GM21723 (cell line): ENCODE measurements around the gene CARMIL1.
"Not testable (repeated sequence)": the region's sequence is repeated elsewhere in the genome, so short reads cannot be mapped to it uniquely, and the experiment has no call there.

Experiments
- ATAC-seq: cut with Tn5 transposase; IDR thresholded peaks from one replicate; pipeline ENCODE4 v1.9.1; 2021; ENCODE audit warnings: mild to moderate bottlenecking, moderate library complexity; ENCODE audit not compliant: unreplicated experiment

Gene CARMIL1

DNA sequence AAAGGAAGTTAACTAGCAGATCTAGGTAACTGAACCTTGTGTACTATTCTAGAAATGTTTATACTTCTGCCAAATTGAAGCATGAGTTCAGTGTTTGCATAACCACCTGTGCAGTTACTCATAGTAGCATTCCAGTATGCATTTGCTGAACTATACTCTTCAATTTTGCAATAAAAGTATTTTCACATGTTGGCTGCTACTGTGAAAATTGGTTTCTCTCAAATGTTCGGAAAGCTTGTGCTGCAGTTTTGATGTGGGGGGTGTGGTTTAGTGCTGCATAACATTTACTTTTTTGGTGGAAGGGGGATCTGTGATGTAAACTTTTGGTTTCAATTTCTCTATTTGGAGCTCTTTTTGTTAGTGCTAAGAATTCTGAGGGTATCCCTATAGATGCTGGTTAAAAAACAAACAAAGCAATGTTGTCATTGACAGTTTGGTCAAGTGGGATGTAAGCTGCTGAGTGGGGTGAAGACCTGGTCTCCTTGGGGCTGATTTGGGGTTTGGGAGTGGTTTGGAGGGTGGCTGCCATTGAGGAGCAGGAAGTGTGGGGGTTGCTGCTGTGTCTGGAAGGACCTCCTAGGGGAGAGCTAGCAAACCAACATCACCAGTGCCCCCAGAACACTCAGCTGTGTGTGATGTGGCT lies 87.8 kb downstream of the CARMIL1 start:
- ATAC-seq, result peak; percentile 54

DNA sequence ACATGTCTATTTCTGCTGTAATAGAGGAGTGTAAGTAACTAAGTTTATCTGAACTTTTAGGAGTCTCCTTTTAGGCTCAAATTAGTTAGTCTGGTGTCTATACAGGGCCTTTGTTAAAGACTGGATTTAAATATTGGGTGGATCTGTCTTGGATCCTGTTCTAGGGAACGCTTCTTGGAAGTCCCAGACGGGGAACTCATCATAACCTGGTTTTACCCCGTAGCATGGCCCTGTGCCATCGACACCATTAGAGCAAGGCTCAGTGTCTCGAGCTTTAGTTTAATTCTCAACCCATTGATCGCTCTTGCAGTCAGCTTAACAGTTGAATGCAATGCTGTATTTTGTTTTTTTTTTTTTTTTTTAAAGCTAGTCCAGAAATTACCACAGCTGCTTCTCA lies 89.9 kb downstream of the CARMIL1 start:
- no peak for ATAC-seq

DNA sequence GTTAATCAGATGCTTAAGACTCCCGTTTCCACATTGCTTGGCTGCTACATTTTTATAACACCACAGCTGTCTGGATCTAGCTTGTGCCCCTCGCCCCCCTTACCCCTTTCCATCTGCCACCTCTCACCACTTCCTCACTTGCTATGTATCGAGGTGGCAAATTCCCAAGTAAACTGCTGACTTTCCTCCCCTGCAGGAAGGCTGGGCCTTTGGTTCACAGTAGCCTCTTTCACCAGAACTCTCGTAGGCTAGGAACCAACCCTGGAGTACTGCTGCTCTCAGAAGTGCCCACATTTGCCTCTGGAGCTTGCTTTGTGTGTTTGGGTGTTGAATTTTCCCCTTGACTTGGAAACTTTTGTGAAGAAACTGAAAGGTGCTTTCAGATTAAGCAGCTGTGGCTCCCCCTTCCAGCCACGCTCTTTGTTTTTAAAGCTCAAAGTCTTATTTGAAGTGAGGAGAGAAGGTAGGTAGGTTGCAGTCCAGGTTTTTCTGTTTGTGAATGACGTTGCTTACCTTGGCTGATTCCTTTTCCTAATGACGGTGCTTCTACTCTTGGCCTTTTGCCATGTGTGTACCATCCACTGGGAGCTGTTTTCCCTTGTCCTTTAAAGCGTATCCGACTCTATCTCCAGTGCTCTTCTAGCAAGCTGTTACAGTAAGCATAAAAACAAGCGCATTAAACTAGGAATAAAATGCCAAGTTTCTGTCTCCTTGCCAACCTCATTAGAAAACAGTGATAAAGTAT lies 90.4 kb downstream of the CARMIL1 start:
- no peak for ATAC-seq

DNA sequence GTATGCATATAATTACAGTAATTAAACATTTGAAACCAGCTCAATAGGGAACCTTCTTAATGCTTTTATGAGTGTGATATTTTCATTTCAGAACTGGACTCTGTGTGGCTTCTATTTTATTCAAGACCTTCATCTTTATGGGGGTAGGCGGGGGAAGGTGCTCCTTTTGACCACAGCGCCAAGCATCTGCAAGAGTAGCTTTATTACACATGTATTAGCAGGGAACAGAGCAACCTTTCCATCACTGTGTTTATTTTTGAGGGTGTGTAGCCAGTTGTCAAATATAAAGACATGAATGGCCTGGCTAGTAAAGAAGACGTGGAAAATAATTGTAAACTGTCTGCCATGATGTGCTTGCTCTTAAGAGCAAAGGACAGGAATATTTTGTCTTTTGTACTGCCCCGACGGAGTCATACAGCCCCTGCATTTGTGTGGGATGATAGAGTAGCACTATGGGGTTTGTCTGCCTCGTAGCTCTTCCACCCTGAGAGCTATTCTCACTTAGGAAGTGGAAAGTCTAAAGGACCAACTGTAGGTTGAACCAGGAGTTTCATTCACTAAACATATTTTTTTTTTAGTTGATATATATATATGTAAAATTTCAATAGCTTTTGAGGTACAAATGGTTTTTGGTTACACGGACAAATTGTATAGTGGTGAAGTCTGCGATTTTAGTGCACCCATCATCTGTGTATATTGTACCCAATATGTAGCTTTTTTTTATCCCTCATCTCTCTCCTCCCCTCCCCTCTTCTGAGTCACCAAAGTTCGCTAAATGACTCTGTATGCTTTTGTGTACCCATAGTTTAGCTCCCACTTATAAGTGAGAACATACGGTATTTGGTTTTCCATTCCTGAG lies 91.2 kb downstream of the CARMIL1 start:
- no peak for ATAC-seq

DNA sequence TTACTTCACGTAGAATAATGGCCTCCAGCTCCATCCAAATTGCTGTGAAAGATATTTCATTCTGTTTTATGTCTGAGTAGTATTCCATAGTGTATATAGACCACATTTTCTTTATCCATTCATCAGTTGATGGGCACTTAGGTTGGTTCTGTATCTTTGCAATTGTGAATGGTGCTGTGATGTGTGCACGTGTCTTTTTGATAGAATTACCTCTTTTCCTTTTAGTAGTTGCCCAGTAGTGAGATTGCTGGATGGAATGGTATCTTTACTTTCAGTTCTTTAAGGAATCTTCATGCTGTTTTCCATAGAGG lies 91.8 kb downstream of the CARMIL1 start:
- ATAC-seq, result no peak

DNA sequence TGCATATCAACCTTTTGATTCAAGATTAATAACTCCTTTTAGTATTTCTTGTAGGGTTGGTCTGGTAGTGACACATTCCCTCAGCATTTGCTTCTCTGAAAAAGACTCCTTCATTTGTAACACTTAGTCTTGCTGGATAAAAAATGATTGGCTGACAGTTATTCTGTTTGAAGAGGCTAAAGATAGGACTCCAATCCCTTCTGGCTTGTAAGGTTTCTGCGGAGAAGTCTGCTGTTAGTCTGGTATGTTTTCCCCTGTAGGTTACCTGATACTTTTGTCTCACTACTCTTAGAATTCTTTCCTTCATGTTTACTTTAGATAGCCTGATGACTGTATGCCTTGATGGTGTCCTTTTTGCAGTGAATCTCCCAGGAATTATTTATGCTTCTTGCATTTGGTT lies 96.0 kb downstream of the CARMIL1 start:
- no peak for ATAC-seq

DNA sequence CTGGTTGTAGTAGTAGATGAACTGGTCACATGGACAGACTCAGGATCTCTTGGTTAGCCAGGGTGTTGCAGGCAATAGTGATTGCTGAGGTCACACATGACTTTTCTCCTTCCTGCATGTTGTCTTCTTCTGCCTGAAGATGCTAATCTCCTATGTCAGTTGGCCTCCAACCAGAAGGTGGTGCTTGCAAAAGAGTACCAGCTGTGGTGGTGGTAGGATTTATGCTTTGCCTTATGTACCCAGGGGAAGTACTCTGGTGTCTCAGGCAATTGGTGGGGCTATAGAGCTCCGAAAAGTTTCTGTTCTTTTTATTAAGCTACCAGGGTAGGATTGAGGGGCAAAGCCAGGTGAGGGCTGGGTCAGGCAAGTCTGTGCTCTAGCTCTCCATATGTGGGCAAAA lies 98.5 kb downstream of the CARMIL1 start:
- no peak for ATAC-seq

DNA sequence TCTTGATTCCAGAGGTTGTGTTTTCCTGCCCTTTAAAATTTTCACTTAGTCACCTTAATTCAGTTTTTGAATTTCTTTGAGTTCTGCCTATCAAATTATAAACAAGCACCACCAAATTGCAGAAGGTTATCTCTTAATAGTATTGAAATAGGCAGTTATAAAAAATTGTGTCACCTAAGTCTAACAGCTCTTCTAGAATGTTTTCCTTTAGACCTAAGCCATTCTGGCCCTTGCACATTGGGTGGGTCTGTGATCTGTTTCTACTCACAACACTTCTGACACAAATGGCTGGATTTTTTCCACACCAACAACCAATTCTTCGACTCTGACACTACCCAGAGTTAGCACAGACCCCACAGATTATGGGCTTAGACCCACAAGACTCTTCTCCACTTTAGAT lies 101.9 kb downstream of the CARMIL1 start:
- no peak for ATAC-seq

DNA sequence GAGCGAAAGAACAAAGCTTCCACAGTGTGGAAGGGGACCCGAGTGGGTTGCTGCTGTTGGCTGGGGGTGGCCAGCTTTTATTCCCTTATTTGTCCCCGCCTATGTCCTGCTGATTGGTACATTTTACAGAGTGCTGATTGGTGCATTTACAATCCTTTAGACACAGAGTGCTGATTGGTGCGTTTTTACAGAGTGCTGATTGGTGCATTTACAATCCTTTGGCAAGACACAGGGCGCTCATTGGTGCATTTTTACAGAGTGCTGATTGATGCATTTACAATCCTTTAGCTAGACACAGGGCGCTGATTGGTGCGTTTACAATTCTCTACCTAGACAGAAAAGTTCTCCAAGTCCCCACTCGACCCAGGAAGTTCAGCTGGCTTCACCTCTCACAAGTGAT lies 103.3 kb downstream of the CARMIL1 start:
- ATAC-seq, result not testable (repeated sequence)

DNA sequence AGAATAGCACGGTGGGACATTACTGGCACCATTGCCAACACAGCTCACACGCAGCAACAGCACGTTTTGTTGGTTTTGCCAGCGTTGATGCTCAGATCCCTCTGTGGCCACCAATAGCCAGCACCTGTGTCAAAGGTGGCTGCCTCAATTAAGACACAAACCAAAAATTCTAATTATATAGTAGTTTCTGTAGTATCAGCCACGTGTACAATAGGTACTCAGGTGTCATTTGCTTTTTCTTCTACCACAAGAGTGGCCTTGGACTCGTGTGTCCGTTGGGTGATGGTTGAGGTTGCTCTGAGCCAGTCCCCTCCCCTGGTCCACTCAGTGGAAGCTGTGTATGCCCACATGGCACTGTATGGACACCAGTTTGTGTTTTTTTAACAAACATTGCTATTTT lies 105.1 kb downstream of the CARMIL1 start:
- no peak for ATAC-seq

DNA sequence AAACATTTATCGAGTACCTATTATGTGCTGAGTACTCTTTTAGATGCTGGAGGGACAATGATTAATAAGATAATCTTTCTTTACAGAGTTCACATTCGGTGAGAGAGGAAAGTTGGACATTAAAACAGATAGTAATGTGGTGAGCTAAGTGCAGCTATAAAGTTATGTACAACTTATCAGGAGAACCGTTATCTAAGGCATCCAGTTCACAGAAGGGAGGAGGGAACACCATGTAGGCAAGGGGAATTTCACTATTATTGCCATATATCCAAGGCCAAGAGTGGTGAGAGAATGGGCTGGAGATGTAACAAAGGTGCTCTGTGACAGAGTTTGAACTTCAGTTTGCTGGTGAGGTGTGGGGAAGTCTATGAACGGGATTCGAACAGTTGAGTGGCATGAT lies 105.8 kb downstream of the CARMIL1 start:
- ATAC-seq, result no peak

DNA sequence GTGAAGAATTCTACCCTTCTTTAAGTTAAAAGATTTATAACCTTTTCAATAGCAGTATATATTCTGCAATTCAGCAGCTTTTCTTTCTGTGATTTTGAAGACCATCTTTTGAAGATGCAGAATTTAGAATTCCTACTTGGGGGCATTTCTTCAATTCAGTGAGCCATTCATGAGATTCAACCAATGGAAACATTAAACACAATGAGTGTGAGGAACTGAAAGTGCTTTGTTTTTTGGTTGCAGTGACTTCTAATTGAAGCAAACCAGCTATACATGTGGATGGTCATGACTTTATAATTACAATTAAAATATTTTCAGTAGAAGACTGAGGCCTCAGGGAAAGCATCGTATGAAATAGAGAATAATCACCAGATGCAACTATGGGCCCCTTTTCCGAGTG lies 108.3 kb downstream of the CARMIL1 start:
- no peak for ATAC-seq

DNA sequence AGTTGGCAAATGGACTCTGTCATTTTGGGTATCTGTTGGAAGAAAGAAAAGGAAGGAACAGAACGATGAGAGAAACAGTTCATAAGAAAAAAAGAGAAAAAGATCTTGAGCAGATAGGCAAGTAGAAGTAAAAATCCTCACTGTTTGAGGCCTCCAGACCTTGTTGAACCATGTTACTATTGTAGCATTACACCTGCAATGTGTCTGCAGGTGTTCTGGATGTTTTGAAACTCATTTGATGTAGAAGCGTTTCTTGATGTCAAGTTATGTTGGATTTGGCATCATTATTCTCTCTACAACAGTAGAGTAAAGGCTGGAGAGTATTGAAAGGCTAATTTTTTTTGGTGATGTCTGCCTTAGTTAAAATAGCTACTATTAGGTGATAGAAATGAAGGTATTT lies 108.7 kb downstream of the CARMIL1 start:
- ATAC-seq, result no peak

DNA sequence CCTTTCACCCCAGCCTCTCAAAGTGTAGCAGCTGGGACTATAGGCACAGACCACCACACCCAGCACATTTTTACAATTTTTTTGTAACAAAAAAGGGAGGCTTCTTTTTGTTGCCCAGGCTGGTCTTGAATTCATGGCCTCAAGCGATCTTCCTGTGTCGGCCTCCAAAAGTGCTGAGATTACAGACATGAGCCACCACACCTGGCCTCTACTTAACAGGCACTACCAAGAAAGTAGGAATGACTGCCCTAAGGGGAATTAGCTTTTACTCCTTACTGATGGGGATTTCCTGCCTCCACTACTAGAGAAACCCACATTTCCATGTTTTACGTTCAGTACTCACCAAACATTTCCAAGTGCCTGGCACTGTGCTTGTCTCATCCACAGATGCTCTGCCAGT lies 109.6 kb downstream of the CARMIL1 start:
- no peak for ATAC-seq

DNA sequence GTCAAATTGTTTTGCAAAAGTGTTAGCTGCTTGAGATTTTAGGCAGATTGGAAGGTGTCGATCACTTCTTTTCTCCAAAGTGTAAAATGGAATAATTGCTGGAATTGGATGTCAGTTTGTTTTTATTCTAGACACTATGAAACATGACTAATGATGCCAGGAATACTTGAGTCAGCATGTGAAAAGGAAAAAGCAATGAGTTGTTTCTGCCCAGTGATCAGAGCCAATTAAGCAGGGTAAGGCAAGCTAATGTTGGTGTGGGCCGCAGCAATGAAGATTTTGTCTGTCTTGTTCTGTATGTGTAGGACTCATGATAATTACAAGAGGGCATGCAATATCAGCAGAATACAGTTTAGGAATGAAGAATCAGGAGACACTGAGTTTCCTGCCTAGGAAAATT lies 110.3 kb downstream of the CARMIL1 start:
- ATAC-seq, result no peak

DNA sequence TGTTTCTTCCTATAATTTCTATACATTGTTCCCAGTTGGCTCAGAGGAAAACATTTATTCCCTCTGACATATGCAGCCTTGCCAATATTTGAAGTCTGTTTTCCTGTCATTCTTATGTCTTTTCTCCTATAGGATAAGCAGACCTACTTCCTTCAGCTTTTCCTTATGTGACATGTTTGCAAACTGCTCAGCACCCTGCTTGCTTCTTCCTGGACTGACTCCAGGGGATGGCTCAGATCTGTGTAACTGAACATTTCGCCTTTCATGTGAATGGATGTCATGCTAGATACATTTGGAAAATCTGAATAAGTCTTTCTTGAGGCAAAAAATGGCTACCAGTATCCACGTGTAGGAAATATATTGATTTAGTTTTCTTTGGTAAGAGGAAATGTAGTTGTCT lies 113.2 kb downstream of the CARMIL1 start:
- no peak for ATAC-seq

DNA sequence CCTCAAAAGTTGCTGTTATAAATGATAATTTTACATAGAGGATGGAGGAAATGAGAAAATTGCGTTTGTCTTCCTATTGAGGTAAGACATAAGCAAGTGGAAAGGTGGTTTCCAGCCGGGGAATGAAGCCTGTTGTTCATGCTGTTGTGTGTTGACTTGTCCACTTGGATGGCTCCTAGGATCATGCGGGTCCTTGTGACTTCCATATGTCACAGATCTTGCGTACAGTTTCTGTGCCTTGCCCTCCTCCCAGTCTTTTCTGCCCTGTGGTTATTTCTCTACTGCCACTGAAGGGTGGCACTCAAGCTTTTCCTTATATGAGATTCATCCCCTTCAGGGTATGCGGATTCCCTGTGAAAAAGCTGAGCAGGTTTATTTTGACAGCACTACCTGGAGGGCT lies 116.6 kb downstream of the CARMIL1 start:
- no peak for ATAC-seq

DNA sequence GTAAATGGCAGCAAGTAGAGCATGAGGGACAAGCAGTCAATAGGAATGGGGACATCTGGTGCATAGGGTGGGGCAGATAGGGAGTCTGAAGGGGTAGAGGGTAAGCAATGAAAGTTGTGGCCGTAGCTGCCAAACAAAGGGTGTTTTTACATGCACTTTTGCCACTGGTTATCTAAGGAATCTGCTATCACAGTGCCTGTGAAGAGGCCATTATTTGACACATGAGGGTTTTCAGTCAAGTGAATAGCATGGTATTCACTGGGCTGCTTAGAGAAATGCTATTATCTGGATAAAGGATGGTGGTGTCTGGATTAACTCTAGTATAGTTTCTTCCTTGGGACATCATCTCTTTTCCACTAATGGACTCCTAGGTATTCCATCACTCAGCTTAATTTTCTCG lies 118.2 kb downstream of the CARMIL1 start:
- ATAC-seq, result no peak

DNA sequence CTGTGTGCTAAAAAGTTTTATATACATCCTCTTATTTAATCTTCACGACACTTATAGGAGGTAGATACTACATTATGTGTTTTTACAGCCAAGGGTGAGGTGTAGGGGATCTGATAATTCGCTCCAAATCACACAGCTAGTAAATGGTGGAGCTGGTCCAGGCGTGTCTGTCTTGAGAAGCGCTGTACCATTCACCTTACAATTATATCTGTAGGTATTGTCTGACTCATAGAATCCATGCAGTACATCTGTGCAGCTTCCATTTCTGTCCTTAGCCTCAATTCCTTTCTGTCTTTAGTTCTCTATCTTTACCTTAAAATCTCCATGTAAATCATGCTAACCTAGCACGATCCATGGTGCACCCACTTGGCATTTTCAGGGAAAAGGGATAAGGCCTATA lies 120.7 kb downstream of the CARMIL1 start:
- no peak for ATAC-seq

DNA sequence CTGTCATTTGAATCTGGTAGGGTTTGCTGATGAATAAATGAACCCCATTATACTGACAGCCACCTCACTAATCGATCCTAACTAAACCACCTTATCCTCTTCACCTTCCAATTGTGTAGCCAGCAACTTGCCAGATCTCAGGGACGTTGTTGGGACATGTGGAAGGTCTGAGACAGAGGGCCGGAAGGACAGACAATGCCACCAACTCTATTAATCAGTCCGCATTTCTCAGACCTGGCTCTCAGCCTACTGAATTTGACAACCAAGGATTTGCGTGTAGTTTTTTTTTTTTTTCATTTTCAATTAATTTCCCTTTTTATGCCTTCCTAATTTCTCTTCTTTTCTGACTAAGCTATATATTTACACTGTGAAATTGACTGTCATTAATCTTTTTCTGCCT lies 122.5 kb downstream of the CARMIL1 start:
- no peak for ATAC-seq

DNA sequence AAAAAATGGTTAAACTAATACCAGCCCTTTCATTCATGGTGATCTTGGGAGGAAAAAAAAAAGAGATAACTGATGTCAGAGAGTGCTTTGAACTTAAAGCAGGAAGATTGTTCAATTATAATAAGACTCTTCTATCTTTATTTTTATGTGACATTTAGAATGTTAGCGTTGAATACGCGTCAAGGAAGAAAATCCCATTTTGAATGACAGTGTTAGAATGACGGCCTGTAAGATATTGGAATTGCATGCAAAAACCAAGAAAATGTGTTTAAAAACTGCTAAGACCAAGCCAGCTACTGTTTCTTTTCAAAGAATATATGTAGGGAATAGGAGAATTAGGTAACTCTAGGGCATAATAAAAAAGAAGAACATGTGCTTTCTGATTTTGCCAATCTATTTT lies 123.0 kb downstream of the CARMIL1 start:
- ATAC-seq, result no peak

DNA sequence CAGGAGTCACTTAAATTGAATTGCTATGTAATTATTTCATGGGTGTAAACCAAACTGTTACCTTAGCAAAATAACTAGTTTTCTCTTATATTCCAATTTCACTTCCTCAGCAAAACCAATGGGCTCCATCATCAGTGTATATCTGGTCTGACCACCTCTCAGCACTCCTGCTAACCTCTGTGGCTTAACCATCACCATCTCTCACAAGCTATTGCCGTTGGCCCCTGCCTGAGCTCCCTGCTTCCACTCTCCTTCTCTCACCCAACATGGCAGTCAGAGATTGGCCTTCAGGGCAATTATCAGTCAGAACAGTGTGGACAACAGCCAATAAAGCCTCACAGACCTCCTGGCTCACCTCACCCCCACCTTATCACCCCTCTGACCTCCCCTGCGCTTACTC lies 124.0 kb downstream of the CARMIL1 start:
- ATAC-seq, result no peak
